ENCODE results near the gene KMT2A. TPM values are rescaled to one million over a fixed set of nuclear protein-coding genes. Genes with fewer than 3 reads are reported as not detected.

Gene KMT2A
- polyA plus RNA-seq, 1 donor = 34.8 TPM

Other genes with a start within 250 kb of the KMT2A start
- gene JAML, start 211.5 kb upstream of the KMT2A start, polyA plus RNA-seq = 35.2 TPM
- gene MPZL3, start 184.1 kb upstream of the KMT2A start, polyA plus RNA-seq = 16.7 TPM
- gene MPZL2, start 172.2 kb upstream of the KMT2A start, polyA plus RNA-seq = 32.8 TPM
- gene CD3E, start 131.8 kb upstream of the KMT2A start, polyA plus RNA-seq = 9.1 TPM
- 7.4 TPM for gene CD3D, start 93.8 kb upstream of the KMT2A start, polyA plus RNA-seq
- 2.5 TPM for gene CD3G, start 92.1 kb upstream of the KMT2A start, polyA plus RNA-seq
- 39.6 TPM for gene UBE4A, start 76.9 kb upstream of the KMT2A start, polyA plus RNA-seq
- 285 TPM for gene ATP5MG, start 34.9 kb upstream of the KMT2A start, polyA plus RNA-seq
- 1.9 TPM for gene TTC36, start 91.0 kb downstream of the KMT2A start, polyA plus RNA-seq
- 57.8 TPM for gene TMEM25, start 94.7 kb downstream of the KMT2A start, polyA plus RNA-seq
- 23.2 TPM for gene IFT46, start 129.4 kb downstream of the KMT2A start, polyA plus RNA-seq
- 139 TPM for gene ARCN1, start 135.9 kb downstream of the KMT2A start, polyA plus RNA-seq
- gene PHLDB1, start 171.1 kb downstream of the KMT2A start, polyA plus RNA-seq = 42.1 TPM
- gene TREH, start 243.2 kb downstream of the KMT2A start, polyA plus RNA-seq = 74.4 TPM

Measured in large intestine (tissue), 1 donor.